ENCODE measurements around the gene HECTD4.

DNA sequence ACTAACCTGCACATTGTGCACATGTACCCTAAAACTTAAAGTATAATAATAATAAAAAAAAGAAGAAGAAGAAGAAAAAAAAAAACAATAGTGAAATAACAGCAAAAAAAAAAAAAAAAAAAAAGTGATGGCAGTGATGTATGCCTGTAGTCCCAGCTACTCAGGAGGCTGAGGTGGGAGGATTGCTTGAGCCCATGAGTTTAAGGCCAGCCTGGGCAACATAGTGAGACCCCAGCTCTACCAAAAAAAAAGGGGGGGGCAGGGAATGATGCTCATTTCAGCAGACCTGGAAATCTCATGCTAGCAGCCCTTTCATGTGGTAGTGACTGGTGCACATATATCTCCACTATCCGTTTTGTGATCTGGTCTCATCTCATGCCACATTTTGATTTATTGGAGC is 236.1 kb downstream of the HECTD4 start:
- TF ChIP-seq TEAD1 (CRISPR knock-in tag; IDR thresholded peaks at IDR 0.05) (no peak), ZNF263 (CRISPR knock-in tag; IDR thresholded peaks at IDR 0.05; ENCODE audit: borderline replicate concordance) (no peak), FOXA1 (IDR thresholded peaks at IDR 0.05; ENCODE audit: borderline replicate concordance) (no peak), CTCF (IDR thresholded peaks at IDR 0.05 in 2 of 3, conservative IDR thresholded peaks at IDR 0.05 in 1 of 3; ENCODE audit: insufficient read depth in 2 of 3, low read depth in 1 of 3, low read length in 3 of 3) (no peak), XRCC5 (IDR thresholded peaks at IDR 0.05; ENCODE audit: low read depth, low read length) (no peak), IRF2 (CRISPR knock-in tag; IDR thresholded peaks at IDR 0.05) (no peak), ZNF695 (CRISPR knock-in tag; IDR thresholded peaks at IDR 0.05) (no peak), SMARCB1 (IDR thresholded peaks at IDR 0.05; ENCODE audit: insufficient read length, low read depth) (no peak), FOS (IDR thresholded peaks at IDR 0.05; ENCODE audit: extremely low read depth, insufficient read length) (no peak)
- TF ChIP-seq, protein P1, sequence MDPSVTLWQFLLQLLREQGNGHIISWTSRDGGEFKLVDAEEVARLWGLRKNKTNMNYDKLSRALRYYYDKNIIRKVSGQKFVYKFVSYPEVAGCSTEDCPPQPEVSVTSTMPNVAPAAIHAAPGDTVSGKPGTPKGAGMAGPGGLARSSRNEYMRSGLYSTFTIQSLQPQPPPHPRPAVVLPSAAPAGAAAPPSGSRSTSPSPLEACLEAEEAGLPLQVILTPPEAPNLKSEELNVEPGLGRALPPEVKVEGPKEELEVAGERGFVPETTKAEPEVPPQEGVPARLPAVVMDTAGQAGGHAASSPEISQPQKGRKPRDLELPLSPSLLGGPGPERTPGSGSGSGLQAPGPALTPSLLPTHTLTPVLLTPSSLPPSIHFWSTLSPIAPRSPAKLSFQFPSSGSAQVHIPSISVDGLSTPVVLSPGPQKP (CRISPR knock-in tag; IDR thresholded peaks at IDR 0.05): no peak

All from K562 (cell line).